ENCODE results near the gene SULT4A1. TPM values are rescaled to one million over a fixed set of nuclear protein-coding genes. Genes with fewer than 3 reads are reported as not detected.

Gene SULT4A1
- total RNA-seq, 1 donor from 2014 or later = 79.5 TPM

DNA sequence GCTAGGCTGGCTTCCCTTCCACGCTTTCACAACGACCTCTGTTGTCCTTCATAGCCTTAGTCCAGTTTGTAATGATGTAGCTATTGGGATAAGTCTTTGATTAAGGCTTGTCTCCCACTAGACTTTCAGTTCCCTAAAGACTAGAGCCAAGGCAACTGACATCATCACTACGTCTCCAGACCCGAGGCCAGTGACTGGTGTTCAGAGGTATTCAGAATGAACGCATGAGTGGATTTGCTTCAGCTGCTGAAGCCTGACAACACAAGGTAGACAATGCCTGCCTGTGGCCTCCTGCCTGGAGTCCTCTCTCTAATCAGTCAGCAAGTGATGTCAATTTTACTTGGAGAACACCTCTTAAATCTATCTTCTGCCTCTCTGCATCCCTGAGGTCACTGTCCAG is 63.8 kb downstream of the SULT4A1 start:
- Mint-ChIP-seq H3K27ac (ENCODE audit: unreplicated experiment) (no peak overlapping the region), H3K4me3 (ENCODE audit: unreplicated experiment) (no peak overlapping the region), H3K27me3 (ENCODE audit: unreplicated experiment) (peaks cover 3% of the 10 kb centered on the region), H3K4me1 (ENCODE audit: low read depth, unreplicated experiment) (no peaks in the 10 kb centered on the region), H3K36me3 (ENCODE audit: unreplicated experiment) (peaks cover 4% of the 10 kb centered on the region), H3K9me3 (ENCODE audit: unreplicated experiment) (peaks cover 2% of the 10 kb centered on the region)
- TF ChIP-seq, protein P1, sequence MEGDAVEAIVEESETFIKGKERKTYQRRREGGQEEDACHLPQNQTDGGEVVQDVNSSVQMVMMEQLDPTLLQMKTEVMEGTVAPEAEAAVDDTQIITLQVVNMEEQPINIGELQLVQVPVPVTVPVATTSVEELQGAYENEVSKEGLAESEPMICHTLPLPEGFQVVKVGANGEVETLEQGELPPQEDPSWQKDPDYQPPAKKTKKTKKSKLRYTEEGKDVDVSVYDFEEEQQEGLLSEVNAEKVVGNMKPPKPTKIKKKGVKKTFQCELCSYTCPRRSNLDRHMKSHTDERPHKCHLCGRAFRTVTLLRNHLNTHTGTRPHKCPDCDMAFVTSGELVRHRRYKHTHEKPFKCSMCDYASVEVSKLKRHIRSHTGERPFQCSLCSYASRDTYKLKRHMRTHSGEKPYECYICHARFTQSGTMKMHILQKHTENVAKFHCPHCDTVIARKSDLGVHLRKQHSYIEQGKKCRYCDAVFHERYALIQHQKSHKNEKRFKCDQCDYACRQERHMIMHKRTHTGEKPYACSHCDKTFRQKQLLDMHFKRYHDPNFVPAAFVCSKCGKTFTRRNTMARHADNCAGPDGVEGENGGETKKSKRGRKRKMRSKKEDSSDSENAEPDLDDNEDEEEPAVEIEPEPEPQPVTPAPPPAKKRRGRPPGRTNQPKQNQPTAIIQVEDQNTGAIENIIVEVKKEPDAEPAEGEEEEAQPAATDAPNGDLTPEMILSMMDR (IDR thresholded peaks at IDR 0.05; ENCODE audit: partially characterized antibody, unreplicated experiment) = no peak
- DNase-seq = no peak

DNA sequence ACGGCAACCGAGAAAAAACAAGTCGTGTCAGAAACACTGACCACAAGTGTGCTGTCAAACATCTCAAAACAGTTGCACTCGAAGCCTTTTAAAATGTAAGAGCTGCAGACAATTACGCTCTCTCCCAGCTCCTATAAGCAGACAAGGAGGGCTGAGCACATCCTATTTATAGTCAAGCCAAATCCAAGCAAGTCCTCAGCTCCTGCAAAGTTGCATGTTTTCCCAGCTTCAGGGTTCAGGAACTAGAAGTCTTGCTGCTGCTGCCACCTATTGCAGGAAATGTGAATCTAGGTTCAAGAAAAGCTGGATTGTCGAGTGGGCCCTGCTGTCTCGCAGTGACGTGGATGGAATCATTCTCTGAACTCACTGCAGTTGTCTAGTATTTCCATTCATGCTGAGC is 65.7 kb downstream of the SULT4A1 start:
- H3K9me3 Mint-ChIP-seq (ENCODE audit: unreplicated experiment) = peaks cover 2% of the 10 kb centered on the region
- H3K4me1 Mint-ChIP-seq (ENCODE audit: low read depth, unreplicated experiment) = no peaks in the 10 kb centered on the region
- DNase-seq = no peak
- peaks cover 4% of the 10 kb centered on the region for H3K36me3 Mint-ChIP-seq (ENCODE audit: unreplicated experiment)
- TF ChIP-seq, protein P1 (IDR thresholded peaks at IDR 0.05; ENCODE audit: partially characterized antibody, unreplicated experiment) = no peak
- H3K4me3 Mint-ChIP-seq (ENCODE audit: unreplicated experiment) = no peak overlapping the region
- H3K27me3 Mint-ChIP-seq (ENCODE audit: unreplicated experiment) = peaks cover 2% of the 10 kb centered on the region
- H3K27ac Mint-ChIP-seq (ENCODE audit: unreplicated experiment) = no peak overlapping the region

DNA sequence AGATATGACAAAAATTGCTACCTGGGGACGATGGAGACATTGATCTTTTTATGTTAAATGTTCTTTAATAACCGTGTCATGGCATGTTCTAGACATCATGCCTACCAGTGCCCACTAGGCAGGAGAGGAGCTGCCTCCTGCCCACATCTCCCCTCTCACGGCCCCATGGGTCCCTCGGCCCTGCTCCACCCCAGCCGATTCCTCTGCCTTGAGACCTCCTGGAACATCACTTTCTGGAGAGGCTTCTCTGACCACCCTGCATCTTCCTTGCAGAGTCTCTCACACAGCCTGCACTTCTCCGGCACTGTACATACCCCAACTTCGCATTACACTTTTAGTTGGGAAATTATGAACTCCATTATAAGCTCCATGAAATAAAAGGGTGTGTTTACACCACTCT is 67.0 kb downstream of the SULT4A1 start:
- no peak overlapping the region for H3K27ac Mint-ChIP-seq (ENCODE audit: unreplicated experiment)
- no peak for DNase-seq
- peaks cover 2% of the 10 kb centered on the region for H3K9me3 Mint-ChIP-seq (ENCODE audit: unreplicated experiment)
- peaks cover under 1% of the 10 kb centered on the region for H3K36me3 Mint-ChIP-seq (ENCODE audit: unreplicated experiment)
- no peaks in the 10 kb centered on the region for H3K4me1 Mint-ChIP-seq (ENCODE audit: low read depth, unreplicated experiment)
- H3K4me3 Mint-ChIP-seq (ENCODE audit: unreplicated experiment) = no peak overlapping the region
- TF ChIP-seq, protein P1 (IDR thresholded peaks at IDR 0.05; ENCODE audit: partially characterized antibody, unreplicated experiment) = no peak
- peaks cover 2% of the 10 kb centered on the region for H3K27me3 Mint-ChIP-seq (ENCODE audit: unreplicated experiment)

DNA sequence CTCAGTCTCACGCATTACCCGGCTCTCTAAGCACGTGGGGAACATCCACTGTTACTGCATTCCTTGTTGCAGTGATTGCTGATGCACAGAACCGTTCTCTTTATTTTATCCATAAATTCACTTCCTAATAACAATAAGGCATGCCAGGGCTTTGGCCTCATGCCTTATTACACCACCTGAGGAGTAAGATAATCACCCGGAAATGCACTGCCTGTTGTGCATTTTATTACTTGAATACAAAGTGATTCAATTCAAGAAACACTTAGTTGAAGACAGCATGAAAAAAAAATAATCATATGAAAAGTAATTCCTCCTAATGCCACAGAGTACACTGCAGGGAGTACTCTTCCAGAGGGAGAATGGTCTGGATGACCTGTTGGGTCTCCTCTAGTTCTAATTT is 69.4 kb downstream of the SULT4A1 start:
- Mint-ChIP-seq H3K4me3 (ENCODE audit: unreplicated experiment) (no peak overlapping the region), H3K36me3 (ENCODE audit: unreplicated experiment) (no peaks in the 10 kb centered on the region), H3K27ac (ENCODE audit: unreplicated experiment) (no peak overlapping the region), H3K27me3 (ENCODE audit: unreplicated experiment) (no peaks in the 10 kb centered on the region), H3K9me3 (ENCODE audit: unreplicated experiment) (peaks cover 2% of the 10 kb centered on the region), H3K4me1 (ENCODE audit: low read depth, unreplicated experiment) (no peaks in the 10 kb centered on the region)
- TF ChIP-seq, protein P1 (IDR thresholded peaks at IDR 0.05; ENCODE audit: partially characterized antibody, unreplicated experiment) = no peak
- DNase-seq = no peak

DNA sequence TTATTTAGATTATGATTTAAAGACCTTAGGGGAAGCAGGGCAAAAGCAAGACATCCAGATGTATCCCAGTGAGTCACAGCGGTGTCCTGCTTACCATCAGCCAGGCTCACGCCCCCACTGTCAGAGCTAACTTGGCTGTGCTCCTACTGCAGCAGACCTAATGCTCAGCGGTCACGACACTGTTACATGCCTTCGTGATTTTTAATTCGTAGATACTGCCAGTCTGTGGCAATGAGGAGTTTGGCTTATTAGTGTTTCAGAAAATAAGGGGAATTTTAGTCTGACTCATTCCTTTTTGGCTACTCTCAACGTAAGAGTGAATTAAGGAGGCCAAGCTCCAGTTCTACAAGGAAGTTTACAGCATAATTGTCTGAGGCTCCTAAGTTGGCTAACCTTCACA is 72.9 kb downstream of the SULT4A1 start:
- H3K4me3 Mint-ChIP-seq (ENCODE audit: unreplicated experiment) = no peak overlapping the region
- peaks cover 2% of the 10 kb centered on the region for H3K27me3 Mint-ChIP-seq (ENCODE audit: unreplicated experiment)
- no peaks in the 10 kb centered on the region for H3K36me3 Mint-ChIP-seq (ENCODE audit: unreplicated experiment)
- H3K4me1 Mint-ChIP-seq (ENCODE audit: low read depth, unreplicated experiment) = no peaks in the 10 kb centered on the region
- H3K9me3 Mint-ChIP-seq (ENCODE audit: unreplicated experiment) = no peaks in the 10 kb centered on the region
- TF ChIP-seq, protein P1 (IDR thresholded peaks at IDR 0.05; ENCODE audit: partially characterized antibody, unreplicated experiment) = no peak
- no peak overlapping the region for H3K27ac Mint-ChIP-seq (ENCODE audit: unreplicated experiment)
- DNase-seq = no peak

Measured in glutamatergic neuron (in vitro differentiated cells).